GM18526 (cell line): Measurements from ENCODE around the gene MYBBP1A.

ENCODE experiments used
- POLR2A ChIP-seq: IDR thresholded peaks from 3 replicates; pipeline ENCODE4 v1.6.1; 2011; ENCODE audit not compliant: insufficient read length; ENCODE audit errors: extremely low read depth

The MYBBP1A gene

DNA sequence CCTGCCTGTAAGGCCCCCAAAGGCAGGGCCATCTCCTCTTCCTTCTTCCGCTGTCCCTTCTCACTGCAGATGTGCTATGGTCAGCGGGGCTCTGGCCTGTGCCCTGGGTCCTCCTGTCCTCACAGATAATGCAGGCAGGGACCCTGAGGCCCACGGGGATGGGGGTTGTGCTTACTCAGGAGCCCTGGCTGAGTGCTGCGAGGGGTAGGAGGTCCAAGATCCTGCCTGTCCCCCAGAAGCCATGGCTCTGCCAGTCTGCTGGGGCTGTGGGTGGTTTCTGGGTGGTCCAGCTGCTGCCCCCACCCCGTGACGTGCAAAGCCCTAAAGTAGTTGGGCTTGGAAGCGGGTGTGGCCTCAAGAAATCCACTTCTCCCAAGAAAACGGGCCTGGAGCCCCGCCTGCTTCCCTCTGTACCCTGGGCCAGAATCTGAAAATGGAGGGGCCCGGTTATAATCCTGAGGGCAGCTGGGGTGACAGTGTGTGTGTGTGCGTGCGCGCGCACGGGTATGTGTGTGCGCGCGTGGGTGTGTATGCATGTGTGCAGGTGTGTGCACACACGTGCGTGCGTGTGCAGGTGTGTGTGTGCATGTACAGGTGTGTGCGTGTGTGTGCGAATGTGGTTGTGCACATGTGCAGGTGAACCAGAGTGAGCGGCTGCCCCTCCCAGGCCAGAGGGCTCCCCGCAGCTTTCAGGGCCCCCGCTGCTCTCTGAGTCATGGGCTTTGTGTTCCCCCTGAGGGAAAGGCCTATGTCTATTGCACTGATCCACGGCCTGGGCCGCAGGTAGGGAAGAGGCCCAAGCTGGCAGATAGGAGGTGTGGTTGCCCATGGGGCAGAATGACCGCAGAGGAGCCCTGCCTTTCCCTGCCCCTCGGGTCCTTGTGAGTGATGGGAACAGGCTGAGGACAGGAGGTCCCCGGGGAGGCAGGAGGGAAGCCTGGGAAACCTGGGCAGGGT is 42.8 kb downstream of the MYBBP1A start:
- no peak for TF ChIP-seq POLR2A

DNA sequence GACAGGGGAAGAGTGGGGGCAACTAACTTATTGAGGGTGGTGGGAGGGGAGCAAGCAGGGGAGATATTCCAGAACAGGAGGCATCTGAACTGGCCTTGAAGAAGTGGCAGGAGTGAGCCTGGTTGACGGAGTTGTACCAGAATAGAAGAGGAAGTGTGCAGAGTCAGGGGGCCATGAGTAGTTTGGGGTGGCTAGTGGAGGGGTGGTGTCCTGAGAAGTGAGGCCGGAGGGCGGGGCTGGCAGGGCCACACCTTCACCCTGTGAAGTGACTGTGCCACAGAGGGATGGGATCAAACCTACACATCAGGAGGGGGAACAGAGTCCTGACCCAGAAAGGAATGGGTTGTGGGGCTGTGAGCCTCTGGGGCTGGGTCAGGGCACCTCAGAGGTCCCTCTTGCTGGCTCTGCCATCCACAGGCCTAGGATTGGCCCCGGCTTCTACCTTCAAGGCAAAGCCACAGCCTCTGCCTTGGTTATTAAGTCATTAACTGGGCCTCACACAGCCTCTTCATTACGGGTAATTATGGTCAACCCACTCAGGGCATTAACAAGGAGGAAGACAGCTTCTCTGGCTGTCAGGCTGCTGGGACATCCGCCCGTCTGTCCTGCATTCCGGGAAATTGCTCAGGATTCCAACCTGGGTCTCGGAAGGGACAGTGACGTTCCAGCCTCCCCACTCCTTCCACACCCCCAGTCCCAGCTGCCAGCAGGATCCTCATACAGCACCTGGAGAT is 43.8 kb downstream of the MYBBP1A start:
- TF ChIP-seq POLR2A: no peak

DNA sequence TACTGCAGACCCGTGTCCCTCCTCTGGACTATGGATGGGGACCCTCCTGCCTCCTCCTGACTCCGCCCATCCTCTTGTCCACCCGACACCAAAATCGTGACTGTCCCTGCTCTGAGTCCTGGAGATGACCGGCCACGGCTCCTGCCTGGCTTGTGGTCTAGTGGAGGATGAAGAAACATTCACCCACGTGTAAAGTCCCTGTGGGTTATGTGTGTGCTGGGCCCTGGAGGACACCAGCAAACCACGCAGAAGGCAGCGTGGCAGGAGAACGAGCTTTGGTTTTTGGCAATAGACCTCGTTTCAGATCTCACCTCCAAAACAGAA is 44.6 kb downstream of the MYBBP1A start:
- no peak for TF ChIP-seq POLR2A

DNA sequence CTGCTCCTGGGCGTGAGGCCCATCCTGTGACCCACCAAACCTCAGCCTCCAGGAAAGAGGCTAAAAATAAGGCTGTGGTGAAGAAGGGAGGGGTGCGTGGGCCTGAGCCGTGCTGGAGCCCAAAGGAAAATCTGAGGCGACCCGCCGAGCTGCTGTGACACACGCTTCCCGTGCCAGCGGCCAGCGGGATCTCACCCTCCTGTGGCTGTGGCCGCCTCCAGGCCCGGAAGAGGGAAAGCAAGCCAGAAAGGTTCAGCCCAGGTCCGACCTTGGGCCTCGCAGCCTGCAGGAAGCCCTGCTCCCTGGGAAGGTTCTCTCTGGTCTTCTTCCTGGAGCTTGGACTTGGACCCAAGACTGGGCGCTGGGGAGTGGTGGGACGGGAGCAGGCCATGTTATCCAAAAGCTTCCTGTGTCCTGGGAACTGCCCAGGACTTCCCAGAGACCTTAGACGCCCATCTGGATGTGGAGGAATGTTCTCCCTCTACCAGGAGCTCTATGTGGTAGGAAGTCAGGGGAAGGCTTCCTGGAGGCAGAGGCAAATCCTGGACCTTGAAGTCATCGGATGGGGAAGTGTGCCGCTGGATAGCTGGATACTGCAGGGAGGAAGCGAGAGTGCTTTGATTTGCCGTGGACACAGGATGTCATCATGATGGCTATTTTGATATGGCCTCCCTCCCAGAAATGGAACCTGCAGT is 45.1 kb downstream of the MYBBP1A start:
- TF ChIP-seq POLR2A: no peak

DNA sequence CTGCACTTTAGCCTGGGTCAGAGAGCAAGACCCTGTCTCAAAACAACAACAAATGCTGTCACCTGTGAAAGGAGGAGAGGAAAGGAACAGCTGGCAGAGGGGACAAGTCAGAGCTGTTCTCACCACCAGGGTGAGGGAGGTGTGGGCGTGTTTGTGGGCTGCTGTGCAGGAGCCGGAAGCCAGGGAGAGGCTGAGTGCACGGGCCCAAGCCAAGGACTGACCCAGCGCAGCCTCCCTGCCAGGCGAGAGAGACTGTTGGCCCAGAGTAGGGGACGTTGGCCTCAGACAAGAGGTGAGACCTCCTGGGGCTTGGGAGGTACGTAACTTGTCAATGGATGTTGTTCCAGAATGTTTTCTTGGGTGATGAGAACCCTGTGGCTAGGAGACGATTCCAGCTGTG is 45.8 kb downstream of the MYBBP1A start:
- no peak for TF ChIP-seq POLR2A

- no peak for TF ChIP-seq POLR2A
These were observed 47.0 kb downstream of the MYBBP1A start for GRCh38 chr17:4508207-4508606.

DNA sequence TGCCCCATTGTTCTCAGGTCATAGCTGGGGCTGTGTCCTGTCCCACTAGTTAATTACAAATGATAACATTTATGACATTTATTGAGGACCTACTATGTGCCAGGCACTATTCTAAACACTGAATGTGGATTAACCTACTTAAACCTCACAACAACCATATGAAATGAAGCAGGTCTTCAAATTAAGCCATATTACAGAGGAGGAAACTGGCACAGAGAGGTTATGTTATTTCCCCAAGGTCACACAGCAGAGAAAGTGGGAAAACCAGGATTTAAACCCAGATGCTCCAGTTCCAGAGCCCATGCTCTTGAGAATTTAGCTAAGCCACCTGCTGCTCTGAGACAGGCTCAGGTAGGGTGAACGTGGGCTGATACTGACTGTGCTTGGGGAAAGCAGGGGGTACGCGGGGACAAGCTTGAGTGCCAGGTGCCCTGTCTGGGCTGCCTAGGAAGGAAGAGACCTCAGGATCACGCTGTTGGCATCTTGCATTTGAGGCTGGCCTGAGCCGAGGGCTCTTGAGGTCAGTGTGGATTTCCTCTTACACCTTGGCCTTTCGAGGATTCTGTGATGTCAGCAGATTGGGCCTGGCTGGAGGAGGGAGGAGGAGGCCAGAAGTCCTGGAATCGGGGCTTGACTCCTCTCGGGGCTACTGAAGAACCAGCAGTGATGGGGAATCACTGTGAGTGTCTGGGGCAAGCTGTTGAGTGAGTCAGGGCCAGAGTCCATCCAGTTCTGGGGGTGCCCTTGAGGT is 47.6 kb downstream of the MYBBP1A start:
- no peak for TF ChIP-seq POLR2A

- TF ChIP-seq POLR2A: no peak
These were observed 48.3 kb downstream of the MYBBP1A start for GRCh38 chr17:4506892-4507291.

DNA sequence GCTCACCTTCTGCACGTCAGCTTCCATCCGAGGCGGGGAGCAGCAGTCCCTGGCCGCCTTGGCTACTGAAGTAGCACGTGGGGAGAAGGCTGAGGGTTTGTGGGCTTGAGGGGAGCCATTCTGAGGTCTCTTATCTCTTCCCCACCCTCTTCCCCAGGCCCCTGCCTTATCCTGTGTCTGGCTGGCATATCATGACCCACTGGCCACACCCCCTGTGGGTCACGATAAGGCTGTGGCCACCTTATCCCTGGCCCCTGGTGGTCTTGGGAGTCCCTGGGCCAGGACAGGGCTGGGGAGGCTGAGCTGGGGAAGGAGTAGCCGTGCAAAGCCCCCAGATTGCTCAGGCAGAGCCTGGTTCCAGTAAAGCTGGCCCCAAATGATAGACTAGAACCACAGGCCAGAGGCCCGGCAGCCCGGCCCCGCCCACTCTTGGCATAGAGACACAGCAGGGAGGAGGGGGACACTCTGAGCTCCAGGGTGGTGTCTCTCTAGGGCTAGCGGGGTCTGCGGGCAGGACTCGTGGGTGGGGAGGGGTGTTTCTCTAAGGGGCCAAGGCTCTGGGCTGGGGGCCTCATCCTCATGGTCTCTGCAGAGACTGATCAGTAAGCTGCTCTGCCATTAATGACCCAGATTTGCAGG is 48.9 kb downstream of the MYBBP1A start:
- TF ChIP-seq POLR2A: no peak

DNA sequence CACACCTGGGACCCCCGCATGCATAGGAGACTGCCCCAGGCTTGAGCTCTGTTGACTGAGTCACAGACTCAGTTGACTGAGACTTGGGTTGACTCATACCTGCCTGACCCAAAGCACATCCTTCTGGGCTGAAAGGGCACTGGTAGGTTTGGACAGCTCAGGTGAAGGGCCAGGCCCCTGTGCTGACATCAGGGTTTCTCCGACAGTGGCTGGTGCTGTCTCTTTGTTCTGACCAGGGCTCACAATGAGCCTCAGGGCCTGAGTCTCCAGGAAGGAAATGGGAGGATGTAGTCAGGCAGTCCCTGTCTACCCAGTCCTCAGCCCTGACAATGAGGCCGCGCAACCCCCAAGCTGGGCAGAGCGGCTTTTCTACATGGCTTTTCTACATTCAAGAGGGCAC is 50.0 kb downstream of the MYBBP1A start:
- TF ChIP-seq POLR2A: no peak

GRCh38 chr17:4504188-4504587 is 51.0 kb downstream of the MYBBP1A start:
- no peak for TF ChIP-seq POLR2A

GRCh38 chr17:4503283-4504025 is 51.7 kb downstream of the MYBBP1A start:
- TF ChIP-seq POLR2A: no peak

DNA sequence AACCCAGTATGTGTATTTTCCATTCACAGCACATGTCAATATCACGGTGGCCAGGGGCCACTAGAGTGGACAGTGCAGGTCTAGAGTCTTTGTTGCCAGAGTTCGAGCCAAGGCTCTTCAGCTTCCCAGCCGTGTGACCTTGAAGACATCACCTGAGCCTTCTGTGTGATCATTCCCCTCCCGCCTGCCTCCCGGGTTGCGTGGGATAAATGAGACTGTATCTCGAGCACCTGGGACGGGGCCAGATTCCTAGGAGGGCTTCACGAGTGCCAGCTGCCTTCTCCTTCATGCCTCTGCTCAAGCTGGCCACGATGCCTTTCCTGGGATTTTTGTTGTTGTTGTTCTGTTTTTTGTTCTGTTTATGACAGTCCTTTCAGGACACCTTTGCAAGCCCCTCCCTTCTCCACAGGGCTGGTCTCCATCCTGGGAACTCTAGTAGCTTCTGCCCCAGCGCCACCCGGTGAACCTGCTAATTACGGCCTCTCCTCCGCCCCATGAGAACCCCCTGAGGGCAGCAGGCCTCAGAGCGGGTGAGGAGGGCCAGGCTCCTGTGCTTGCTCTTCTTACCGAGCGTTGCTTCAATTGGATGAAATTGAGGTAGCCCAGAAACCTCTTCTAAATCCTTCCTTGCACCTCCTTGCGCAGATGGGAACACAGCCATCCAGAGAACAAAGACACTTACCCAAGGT is 52.6 kb downstream of the MYBBP1A start:
- TF ChIP-seq POLR2A: no peak
